ENCODE measurements around the gene MBD3. TPM values are rescaled to one million over a fixed set of nuclear protein-coding genes. Genes with fewer than 3 reads are reported as not detected.

The MBD3 gene
- total RNA-seq, 1 donor from 2014 or later = 34.2 TPM

- Mint-ChIP-seq H3K4me1 (peaks cover 2% of the 10 kb centered on the region), H3K36me3 (peaks cover 8% of the 10 kb centered on the region), H3K27ac (no peak overlapping the region), H3K27me3 (ENCODE audit: insufficient read depth, low read depth) (peaks cover 4% of the 10 kb centered on the region), H3K4me3 (no peak overlapping the region), H3K9me3 (no peaks in the 10 kb centered on the region)
- Histone ChIP-seq H4K20me1 (ENCODE audit: low read depth) (peaks cover 76% of the 10 kb centered on the region), H3K4me2 (no peak overlapping the region), H2AFZ (replicated peaks) (no peak overlapping the region), H3K9ac (no peak overlapping the region), H3K27ac (no peak overlapping the region), H3K4me1 (no peaks in the 10 kb centered on the region), H3K79me2 (ENCODE audit: low read depth) (peaks cover 58% of the 10 kb centered on the region), H3F3A (ENCODE audit: low read depth) (peaks cover 3% of the 10 kb centered on the region), H3K36me3 (no peaks in the 10 kb centered on the region), H3K9me3 (ENCODE audit: low read depth) (no peaks in the 10 kb centered on the region), H3K27me3 (no peaks in the 10 kb centered on the region), H3K4me3 (no peak overlapping the region)
- no peak for DNase-seq (ENCODE audit: low spot score)
- TF ChIP-seq EZH2 (IDR thresholded peaks at IDR 0.05) = no peak
- TF ChIP-seq CTCF (IDR thresholded peaks at IDR 0.05) = no peak
- TF ChIP-seq EZH2phosphoT487 (IDR thresholded peaks at IDR 0.05) = no peak
Measured at GRCh38 chr19:1630012-1630411, 37.3 kb upstream of the MBD3 start.

- Mint-ChIP-seq H3K4me1 (peaks cover 6% of the 10 kb centered on the region), H3K9me3 (no peaks in the 10 kb centered on the region), H3K36me3 (peaks cover 10% of the 10 kb centered on the region), H3K27me3 (ENCODE audit: insufficient read depth, low read depth) (peaks cover 7% of the 10 kb centered on the region), H3K4me3 (no peak overlapping the region), H3K27ac (no peak overlapping the region)
- Histone ChIP-seq H3K27me3 (no peaks in the 10 kb centered on the region), H4K20me1 (ENCODE audit: low read depth) (peaks cover 76% of the 10 kb centered on the region), H3K9ac (no peak overlapping the region), H3K4me1 (no peaks in the 10 kb centered on the region), H3K79me2 (ENCODE audit: low read depth) (peaks cover 57% of the 10 kb centered on the region), H3K4me3 (no peak overlapping the region), H3K27ac (no peak overlapping the region), H3K36me3 (no peaks in the 10 kb centered on the region), H3K9me3 (ENCODE audit: low read depth) (no peaks in the 10 kb centered on the region), H2AFZ (replicated peaks) (no peak overlapping the region), H3K4me2 (no peak overlapping the region), H3F3A (ENCODE audit: low read depth) (peaks cover 3% of the 10 kb centered on the region)
- TF ChIP-seq EZH2 (IDR thresholded peaks at IDR 0.05) = no peak
- no peak for TF ChIP-seq EZH2phosphoT487 (IDR thresholded peaks at IDR 0.05)
- no peak for TF ChIP-seq CTCF (IDR thresholded peaks at IDR 0.05)
- no peak for DNase-seq (ENCODE audit: low spot score)
Measured at GRCh38 chr19:1629256-1629808, 36.7 kb upstream of the MBD3 start.

- Mint-ChIP-seq H3K4me1 (peaks cover 12% of the 10 kb centered on the region), H3K36me3 (peaks cover 15% of the 10 kb centered on the region), H3K27ac (no peak overlapping the region), H3K4me3 (no peak overlapping the region), H3K9me3 (no peaks in the 10 kb centered on the region), H3K27me3 (ENCODE audit: insufficient read depth, low read depth) (peaks cover 3% of the 10 kb centered on the region)
- Histone ChIP-seq H4K20me1 (ENCODE audit: low read depth) (peaks cover 73% of the 10 kb centered on the region), H2AFZ (replicated peaks) (no peak overlapping the region), H3K36me3 (no peaks in the 10 kb centered on the region), H3K9ac (no peak overlapping the region), H3K4me2 (no peak overlapping the region), H3F3A (ENCODE audit: low read depth) (peaks cover 3% of the 10 kb centered on the region), H3K27ac (peak overlapping the region; percentile 46), H3K79me2 (ENCODE audit: low read depth) (peaks cover 54% of the 10 kb centered on the region), H3K9me3 (ENCODE audit: low read depth) (no peaks in the 10 kb centered on the region), H3K4me1 (no peaks in the 10 kb centered on the region), H3K27me3 (no peaks in the 10 kb centered on the region), H3K4me3 (no peak overlapping the region)
- TF ChIP-seq EZH2 (IDR thresholded peaks at IDR 0.05) (no peak), CTCF (IDR thresholded peaks at IDR 0.05) (no peak)
- no peak for DNase-seq (ENCODE audit: low spot score)
Measured at GRCh38 chr19:1627194-1627593, 34.5 kb upstream of the MBD3 start.
